SK-N-MC (cell line): Measurements from ENCODE around the gene LGR5.

Experiments used
- DNase-seq: peaks from one replicate; pipeline ENCODE4 v3.0.0-alpha.2; 2011; ENCODE audit warnings: low read depth, low spot score
- H3K27ac ChIP-seq: fragments of 200-600 bp; sonication (generic); 2 replicates; pipeline ENCODE4 v1.5.1; 2016; ENCODE audit warnings: mixed run types
- H3K36me3 ChIP-seq: fragments of 200-600 bp; sonication (generic); 2 replicates; pipeline ENCODE4 v1.6.1; 2017; ENCODE audit warnings: antibody characterized with exemption, low read length, mixed read lengths; ENCODE audit not compliant: insufficient read depth
- H3K4me3 ChIP-seq: fragments of 200-600 bp; sonication (generic); 2 replicates; pipeline ENCODE4 v1.5.1; 2016
- H3K9ac ChIP-seq: fragments of 200-600 bp; sonication (generic); 2 replicates; pipeline ENCODE4 v1.8.0; 2017; ENCODE audit warnings: mixed run types, mixed read lengths; ENCODE audit not compliant: insufficient read length
- H3K9me3 ChIP-seq: fragments of 200-600 bp; sonication (generic); 2 replicates; pipeline ENCODE4 v1.6.1; 2017; ENCODE audit warnings: low read depth, mild to moderate bottlenecking, antibody characterized with exemption, low read length, moderate library complexity, mixed read lengths
- EZH2 ChIP-seq: fragments of 200-600 bp; sonication (generic); IDR thresholded peaks from one replicate; pipeline ENCODE4 v1.6.1; 2017; ENCODE audit warnings: antibody characterized with exemption
- FOXP2 ChIP-seq: optimal IDR thresholded peaks from 2 replicates; pipeline ENCODE3; 2011; ENCODE audit warnings: mild to moderate bottlenecking, moderate library complexity; ENCODE audit not compliant: insufficient read depth; ENCODE audit errors: extremely low read length, control extremely low read depth
- POLR2AphosphoS5 ChIP-seq: IDR thresholded peaks from 2 replicates; pipeline ENCODE4 v1.6.1; 2012; ENCODE audit warnings: mild to moderate bottlenecking, low read depth, low read length, borderline replicate concordance

The LGR5 gene

DNA sequence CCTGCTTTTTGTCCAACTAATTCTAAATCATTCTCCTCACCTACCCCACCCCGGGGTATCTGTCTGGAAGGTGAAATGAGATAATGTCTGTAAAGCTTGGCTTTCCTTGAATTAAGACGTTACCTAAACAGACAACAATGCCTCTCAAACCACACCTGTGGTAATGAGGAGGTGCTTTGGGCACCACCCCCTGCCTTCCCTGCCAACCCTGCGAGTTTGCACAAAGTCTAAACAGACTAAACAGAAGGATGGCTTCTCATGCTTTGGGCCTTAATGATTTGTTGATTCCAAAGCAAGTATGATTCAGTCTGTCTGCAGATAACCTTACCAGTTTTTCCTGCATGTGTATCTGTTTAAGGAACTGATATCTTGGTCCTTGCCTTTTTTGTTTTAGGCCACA is 141.6 kb downstream of the LGR5 start:
- TF ChIP-seq FOXP2 (no peak), EZH2 (no peak), POLR2AphosphoS5 (no peak)
- H3K4me3 ChIP-seq = no peak overlapping the region
- no peaks in the 10 kb centered on the region for H3K9me3 ChIP-seq
- H3K27ac ChIP-seq = no peak overlapping the region
- H3K9ac ChIP-seq = no peak overlapping the region
- DNase-seq = no peak
- no peaks in the 10 kb centered on the region for H3K36me3 ChIP-seq

- Histone ChIP-seq H3K9ac (no peak overlapping the region), H3K27ac (no peak overlapping the region), H3K4me3 (no peak overlapping the region), H3K9me3 (no peaks in the 10 kb centered on the region), H3K36me3 (no peaks in the 10 kb centered on the region)
- DNase-seq = no peak
- TF ChIP-seq FOXP2 (no peak), EZH2 (no peak), POLR2AphosphoS5 (no peak)
These were observed 143.3 kb downstream of the LGR5 start for GRCh38 chr12:71582925-71583324.

DNA sequence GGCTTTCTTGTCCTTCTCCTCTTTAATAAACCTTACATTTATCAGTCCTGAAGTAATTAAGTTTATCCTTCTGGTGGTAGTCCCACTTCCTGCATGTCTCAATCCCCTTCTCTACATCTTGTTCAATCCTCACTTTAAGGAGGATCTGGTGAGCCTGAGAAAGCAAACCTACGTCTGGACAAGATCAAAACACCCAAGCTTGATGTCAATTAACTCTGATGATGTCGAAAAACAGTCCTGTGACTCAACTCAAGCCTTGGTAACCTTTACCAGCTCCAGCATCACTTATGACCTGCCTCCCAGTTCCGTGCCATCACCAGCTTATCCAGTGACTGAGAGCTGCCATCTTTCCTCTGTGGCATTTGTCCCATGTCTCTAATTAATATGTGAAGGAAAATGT is 144.8 kb downstream of the LGR5 start:
- Histone ChIP-seq H3K27ac (no peak overlapping the region), H3K4me3 (no peak overlapping the region), H3K9me3 (no peaks in the 10 kb centered on the region), H3K36me3 (no peaks in the 10 kb centered on the region), H3K9ac (no peak overlapping the region)
- TF ChIP-seq EZH2 = no peak
- no peak for TF ChIP-seq FOXP2
- TF ChIP-seq POLR2AphosphoS5 = no peak
- no peak for DNase-seq

GRCh38 chr12:71585218-71585617 is 145.6 kb downstream of the LGR5 start:
- Histone ChIP-seq H3K36me3 (no peaks in the 10 kb centered on the region), H3K9me3 (no peaks in the 10 kb centered on the region), H3K27ac (no peak overlapping the region), H3K4me3 (no peak overlapping the region), H3K9ac (no peak overlapping the region)
- no peak for TF ChIP-seq POLR2AphosphoS5
- no peak for TF ChIP-seq EZH2
- no peak for DNase-seq

GRCh38 chr12:71587012-71587411 is 147.4 kb downstream of the LGR5 start:
- no peak overlapping the region for H3K9ac ChIP-seq
- H3K9me3 ChIP-seq = no peaks in the 10 kb centered on the region
- no peak overlapping the region for H3K27ac ChIP-seq
- H3K4me3 ChIP-seq = no peak overlapping the region
- no peaks in the 10 kb centered on the region for H3K36me3 ChIP-seq
- no peak for DNase-seq
- TF ChIP-seq POLR2AphosphoS5 = no peak
- no peak for TF ChIP-seq FOXP2
- no peak for TF ChIP-seq EZH2

- Histone ChIP-seq H3K9me3 (no peaks in the 10 kb centered on the region), H3K4me3 (no peak overlapping the region), H3K27ac (no peak overlapping the region), H3K36me3 (no peaks in the 10 kb centered on the region), H3K9ac (no peak overlapping the region)
- DNase-seq = no peak
- TF ChIP-seq POLR2AphosphoS5 (no peak), FOXP2 (no peak), EZH2 (no peak)
These were observed 149.9 kb downstream of the LGR5 start for GRCh38 chr12:71589478-71589881.

DNA sequence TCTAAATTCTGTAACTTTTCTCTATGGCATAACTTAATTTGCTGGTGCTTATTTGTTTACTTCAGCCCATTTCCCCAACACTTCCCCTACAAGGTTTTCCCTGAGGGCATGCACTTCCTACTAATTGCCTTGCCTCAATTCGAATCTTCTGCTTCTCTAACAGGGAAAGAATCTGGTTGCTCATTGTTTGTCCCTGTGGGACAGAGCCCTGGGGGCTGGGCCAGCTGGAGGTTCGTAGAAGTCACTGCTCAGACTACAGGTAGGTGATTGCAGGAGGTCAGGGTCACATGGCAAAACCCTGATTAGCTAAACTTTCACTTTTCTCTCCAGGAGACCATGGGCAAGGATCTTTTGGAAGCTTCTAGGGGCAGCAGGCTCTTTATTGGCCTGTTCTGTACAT is 152.0 kb downstream of the LGR5 start:
- TF ChIP-seq POLR2AphosphoS5 (no peak), EZH2 (no peak), FOXP2 (no peak)
- DNase-seq = no peak
- Histone ChIP-seq H3K27ac (no peak overlapping the region), H3K4me3 (no peak overlapping the region), H3K36me3 (no peaks in the 10 kb centered on the region), H3K9me3 (no peaks in the 10 kb centered on the region), H3K9ac (no peak overlapping the region)

DNA sequence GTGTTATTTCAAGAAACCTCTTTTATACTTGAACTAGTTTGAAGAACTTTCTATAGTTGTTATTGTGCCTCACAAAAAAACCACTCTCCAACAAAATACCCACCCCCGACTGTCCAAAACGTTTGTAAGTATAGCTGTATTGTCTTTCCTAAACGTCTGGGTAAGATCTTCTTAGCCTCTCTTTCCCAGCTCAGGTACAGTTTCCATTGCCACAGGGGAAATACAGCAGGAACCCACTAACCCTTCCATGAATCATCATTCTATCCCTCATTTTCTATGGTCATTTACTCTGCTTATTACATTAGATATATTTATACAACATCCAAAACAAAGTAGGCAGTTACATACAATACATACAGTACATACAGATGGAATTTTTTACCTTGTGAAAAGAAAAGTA is 153.2 kb downstream of the LGR5 start:
- Histone ChIP-seq H3K9ac (no peak overlapping the region), H3K27ac (no peak overlapping the region), H3K4me3 (no peak overlapping the region), H3K36me3 (no peaks in the 10 kb centered on the region), H3K9me3 (no peaks in the 10 kb centered on the region)
- DNase-seq = no peak
- TF ChIP-seq POLR2AphosphoS5 (no peak), EZH2 (no peak), FOXP2 (no peak)

GRCh38 chr12:71594214-71594948 is 154.8 kb downstream of the LGR5 start:
- DNase-seq = no peak
- Histone ChIP-seq H3K36me3 (no peaks in the 10 kb centered on the region), H3K9me3 (no peaks in the 10 kb centered on the region), H3K27ac (no peak overlapping the region), H3K4me3 (no peak overlapping the region), H3K9ac (no peak overlapping the region)
- TF ChIP-seq FOXP2 (no peak), EZH2 (no peak), POLR2AphosphoS5 (no peak)
